ENCODE results near the gene SLC27A3. TPM values are rescaled to one million over a fixed set of nuclear protein-coding genes. Genes with fewer than 3 reads are reported as not detected.

Gene SLC27A3
- total RNA-seq, 1 donor from 2014 or later, result 12.6 TPM

DNA sequence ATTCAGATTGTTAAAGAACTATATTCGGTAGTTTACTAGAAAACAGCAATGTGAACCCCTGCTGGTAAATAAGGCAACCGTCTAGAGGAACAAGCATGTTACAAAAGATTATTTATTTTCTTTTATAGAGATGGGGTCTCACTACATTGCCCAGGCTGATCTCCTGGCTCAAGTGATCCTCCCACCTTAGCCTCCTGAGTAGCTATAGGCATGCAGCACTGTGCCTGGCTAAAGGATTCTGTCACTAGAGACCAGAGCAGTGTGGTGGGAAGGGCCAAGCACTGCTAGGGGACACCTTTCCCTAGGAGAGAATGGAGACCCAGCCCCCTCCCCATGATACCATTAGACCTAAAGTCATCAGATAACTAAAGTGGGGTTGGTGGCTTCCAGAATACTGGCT is 28.9 kb downstream of the SLC27A3 start:
- H3K27me3 Mint-ChIP-seq, result no peaks in the 10 kb centered on the region
- ATAC-seq (ENCODE audit: low read depth) (no peak), DNase-seq (no peak)
- H3K4me3 Mint-ChIP-seq, result no peak overlapping the region
- TF ChIP-seq, protein P1, sequence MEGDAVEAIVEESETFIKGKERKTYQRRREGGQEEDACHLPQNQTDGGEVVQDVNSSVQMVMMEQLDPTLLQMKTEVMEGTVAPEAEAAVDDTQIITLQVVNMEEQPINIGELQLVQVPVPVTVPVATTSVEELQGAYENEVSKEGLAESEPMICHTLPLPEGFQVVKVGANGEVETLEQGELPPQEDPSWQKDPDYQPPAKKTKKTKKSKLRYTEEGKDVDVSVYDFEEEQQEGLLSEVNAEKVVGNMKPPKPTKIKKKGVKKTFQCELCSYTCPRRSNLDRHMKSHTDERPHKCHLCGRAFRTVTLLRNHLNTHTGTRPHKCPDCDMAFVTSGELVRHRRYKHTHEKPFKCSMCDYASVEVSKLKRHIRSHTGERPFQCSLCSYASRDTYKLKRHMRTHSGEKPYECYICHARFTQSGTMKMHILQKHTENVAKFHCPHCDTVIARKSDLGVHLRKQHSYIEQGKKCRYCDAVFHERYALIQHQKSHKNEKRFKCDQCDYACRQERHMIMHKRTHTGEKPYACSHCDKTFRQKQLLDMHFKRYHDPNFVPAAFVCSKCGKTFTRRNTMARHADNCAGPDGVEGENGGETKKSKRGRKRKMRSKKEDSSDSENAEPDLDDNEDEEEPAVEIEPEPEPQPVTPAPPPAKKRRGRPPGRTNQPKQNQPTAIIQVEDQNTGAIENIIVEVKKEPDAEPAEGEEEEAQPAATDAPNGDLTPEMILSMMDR (IDR thresholded peaks at IDR 0.05), result no peak
- no peaks in the 10 kb centered on the region for H3K9me3 Mint-ChIP-seq
- intact Hi-C loops (cut with micrococcal nuclease), result loop anchor here (2.0 kb wide), 1 partner anchor 13 kb away; no protein-coding TSS in a partner anchor
- peaks cover 33% of the 10 kb centered on the region for H3K36me3 Mint-ChIP-seq (ENCODE audit: low read depth)
- peaks cover 34% of the 10 kb centered on the region for H3K4me1 Mint-ChIP-seq
- H3K27ac Mint-ChIP-seq, result peak overlapping the region; percentile 50
- ChIA-PET POLR2A (interaction anchor here (0.6 to 4.9 kb wide), 6 partner anchors 20 to 363 kb away, joined by 3 to 20 read pairs (median 5); partner anchors contain the start of genes CREB3L4, DENND4B, GATAD2B and RPS27), CTCF (interaction anchor here (1.1 to 1.4 kb wide), 2 partner anchors 17 to 183 kb away, joined by 3 to 4 read pairs; partner anchors contain the start of gene RAB13)

DNA sequence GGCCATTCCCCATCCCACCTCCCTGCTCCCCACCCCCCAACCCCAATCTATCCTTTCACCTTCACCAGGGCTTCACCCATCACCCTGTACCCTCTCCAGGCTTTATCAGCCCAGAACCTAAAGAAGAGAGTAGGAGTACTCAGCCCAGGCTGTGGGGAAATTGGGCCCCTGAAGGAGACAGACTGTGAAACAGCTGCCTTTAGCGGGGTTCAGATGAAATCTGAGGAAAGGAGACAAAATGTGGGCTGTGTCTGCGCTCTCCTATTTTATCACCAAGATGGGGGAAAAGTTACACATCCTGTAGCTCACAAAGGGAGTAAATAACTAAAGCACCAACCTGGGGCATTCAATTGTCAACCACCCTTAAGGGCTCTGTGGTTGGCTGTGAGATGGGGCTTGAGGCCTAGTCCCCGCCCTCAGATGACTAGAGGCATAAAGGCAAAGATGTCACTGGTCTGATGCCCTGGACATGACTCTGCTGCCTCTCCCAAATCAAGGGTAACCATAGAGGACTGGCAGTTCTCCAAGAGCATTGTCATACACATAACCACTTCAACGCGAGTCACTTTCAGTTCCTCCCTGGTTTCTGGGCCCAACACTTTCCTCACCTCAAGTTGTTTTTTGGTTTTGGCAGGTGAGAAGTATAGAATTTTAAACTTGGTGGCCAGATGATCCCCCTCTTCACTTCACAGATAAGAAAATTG is 30.0 kb downstream of the SLC27A3 start:
- Mint-ChIP-seq H3K4me3 (peak overlapping the region; percentile 42), H3K27ac (peak overlapping the region; percentile 83), H3K36me3 (ENCODE audit: low read depth) (peaks cover 44% of the 10 kb centered on the region), H3K9me3 (no peaks in the 10 kb centered on the region), H3K4me1 (peaks cover 34% of the 10 kb centered on the region), H3K27me3 (no peaks in the 10 kb centered on the region)
- POLR2A ChIA-PET, result interaction anchor here (0.6 to 4.9 kb wide), 11 partner anchors 9 to 186 kb away, joined by 3 to 20 read pairs (median 5); partner anchors contain the start of genes CREB3L4, DENND4B, GATAD2B and JTB
- TF ChIP-seq, protein P1 (IDR thresholded peaks at IDR 0.05), result no peak
- ATAC-seq (ENCODE audit: low read depth) (peak; percentile 98), DNase-seq (no peak)
- CTCF ChIA-PET, result interaction anchor here (1.1 to 1.4 kb wide), 2 partner anchors 16 to 182 kb away, joined by 3 to 4 read pairs; partner anchors contain the start of gene RAB13
- intact Hi-C loops (cut with micrococcal nuclease), result loop anchor here (1.0 to 2.0 kb wide), 4 partner anchors 8 to 153 kb away; partner anchors contain the start of gene CRTC2

DNA sequence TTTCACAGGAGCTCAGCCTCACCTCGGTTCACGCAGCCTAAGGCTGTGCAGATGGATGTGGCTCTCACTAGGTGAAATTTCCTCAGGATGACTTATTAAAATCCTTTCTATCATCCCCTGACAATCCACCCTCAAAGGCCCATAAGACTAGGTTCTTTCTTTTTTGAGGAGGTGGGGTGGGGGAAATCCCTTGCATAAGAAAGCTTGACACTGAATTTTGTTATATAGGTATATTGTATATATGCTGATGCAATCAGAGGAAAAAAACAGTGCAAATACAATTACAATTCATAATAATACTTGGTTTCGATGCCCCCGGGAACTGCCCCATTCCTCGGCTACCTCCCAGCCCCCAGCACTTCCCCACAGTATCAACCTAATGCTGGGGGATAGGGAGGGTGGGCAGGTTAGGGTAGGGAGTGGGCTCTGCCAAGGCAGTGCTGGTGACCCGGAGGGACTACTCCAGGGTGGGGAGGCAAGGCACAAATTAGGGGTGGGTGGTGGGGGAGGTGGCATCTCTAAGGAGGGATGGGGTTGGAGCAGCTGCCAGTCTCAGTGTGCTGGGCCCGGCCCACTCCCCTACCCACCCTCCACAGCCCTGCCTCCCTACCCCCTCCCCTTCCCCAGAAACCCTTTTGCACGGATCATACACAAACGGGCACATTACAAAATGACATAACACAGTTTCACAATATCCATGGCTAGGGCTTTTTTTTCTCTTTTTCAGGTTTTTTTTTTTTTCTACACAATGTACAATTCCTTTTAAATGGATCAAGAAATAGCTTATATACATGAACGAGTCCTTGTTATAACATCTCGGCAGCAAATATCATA is 30.9 kb downstream of the SLC27A3 start:
- no peaks in the 10 kb centered on the region for H3K27me3 Mint-ChIP-seq
- DNase-seq (no peak), ATAC-seq (ENCODE audit: low read depth) (no peak)
- intact Hi-C loops (cut with micrococcal nuclease), result loop anchor here (1.0 to 2.0 kb wide), 4 partner anchors 9 to 152 kb away; partner anchors contain the start of gene CRTC2
- peaks cover 34% of the 10 kb centered on the region for H3K4me1 Mint-ChIP-seq
- TF ChIP-seq, protein P1 (IDR thresholded peaks at IDR 0.05), result no peak
- ChIA-PET POLR2A (interaction anchor here (0.5 to 4.9 kb wide), 16 partner anchors 10 to 802 kb away, joined by 3 to 20 read pairs (median 4); partner anchors contain the start of genes DENND4B, JTB, RAB13 and RPS27), CTCF (interaction anchor here (0.9 kb wide), 1 partner anchor 181 kb away, joined by 3 read pairs; no protein-coding TSS in a partner anchor)
- H3K27ac Mint-ChIP-seq, result peak overlapping the region; percentile 83
- H3K9me3 Mint-ChIP-seq, result no peaks in the 10 kb centered on the region
- peaks cover 51% of the 10 kb centered on the region for H3K36me3 Mint-ChIP-seq (ENCODE audit: low read depth)
- peak overlapping the region; percentile 42 for H3K4me3 Mint-ChIP-seq

DNA sequence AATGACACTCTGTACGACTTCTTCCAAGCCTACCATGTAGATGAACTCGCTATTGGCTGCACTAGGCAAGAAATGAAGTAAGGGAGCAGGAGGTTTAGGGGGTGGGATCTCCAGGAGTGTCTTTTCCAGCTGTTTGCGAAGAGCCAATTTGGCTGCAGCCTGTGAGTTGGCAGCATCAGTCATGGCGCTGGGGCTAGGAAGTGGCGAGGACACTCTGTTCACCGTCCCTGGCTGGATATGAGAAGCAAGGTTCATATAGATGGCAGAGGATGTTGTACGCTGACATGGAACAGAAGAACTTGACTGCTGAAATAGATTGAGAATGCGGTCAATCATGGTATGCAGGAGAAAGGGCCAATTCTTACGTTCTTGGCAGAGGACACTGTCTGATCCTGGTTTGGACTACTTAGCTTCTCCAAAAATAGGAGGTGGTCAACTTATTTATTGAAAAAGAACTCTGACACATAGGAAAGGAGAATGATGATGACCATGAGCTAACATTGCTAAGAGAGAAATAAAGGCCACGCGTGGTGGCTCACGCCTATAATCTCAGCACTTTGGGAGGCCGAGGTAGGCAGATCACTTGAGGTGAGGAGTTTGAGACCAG is 41.2 kb downstream of the SLC27A3 start:
- H3K4me3 Mint-ChIP-seq, result no peak overlapping the region
- no peaks in the 10 kb centered on the region for H3K27me3 Mint-ChIP-seq
- TF ChIP-seq, protein P1 (IDR thresholded peaks at IDR 0.05), result no peak

More for the DNA sequence above, 41.2 kb downstream of the SLC27A3 start:
- DNase-seq, result no peak
- ChIA-PET POLR2A (interaction anchor here (1.1 kb wide), 1 partner anchor 129 kb away, joined by 4 read pairs; no protein-coding TSS in a partner anchor), CTCF (interaction anchor here (0.6 kb wide), 1 partner anchor 137 kb away, joined by 3 read pairs; no protein-coding TSS in a partner anchor)
- peaks cover 71% of the 10 kb centered on the region for H3K36me3 Mint-ChIP-seq (ENCODE audit: low read depth)
- intact Hi-C loops (cut with micrococcal nuclease), result no loop called here
- H3K4me1 Mint-ChIP-seq, result peaks cover 3% of the 10 kb centered on the region
- H3K9me3 Mint-ChIP-seq, result no peaks in the 10 kb centered on the region
- no peak overlapping the region for H3K27ac Mint-ChIP-seq
- ATAC-seq (ENCODE audit: low read depth), result no peak

Measured in activated B cell treated with CpG ODN at 0.5 μM for 24 hours (primary cell).